Measurements from ENCODE around the gene NAALADL2. TPM values are rescaled to one million over a fixed set of nuclear protein-coding genes. Genes with fewer than 3 reads are reported as not detected.
"Not testable (repeated sequence)": the region's sequence is repeated elsewhere in the genome, so short reads cannot be mapped to it uniquely, and the experiment has no call there.

The NAALADL2 gene
- total RNA-seq, 1 experiment from 2014 or later, result 5.1 TPM

DNA sequence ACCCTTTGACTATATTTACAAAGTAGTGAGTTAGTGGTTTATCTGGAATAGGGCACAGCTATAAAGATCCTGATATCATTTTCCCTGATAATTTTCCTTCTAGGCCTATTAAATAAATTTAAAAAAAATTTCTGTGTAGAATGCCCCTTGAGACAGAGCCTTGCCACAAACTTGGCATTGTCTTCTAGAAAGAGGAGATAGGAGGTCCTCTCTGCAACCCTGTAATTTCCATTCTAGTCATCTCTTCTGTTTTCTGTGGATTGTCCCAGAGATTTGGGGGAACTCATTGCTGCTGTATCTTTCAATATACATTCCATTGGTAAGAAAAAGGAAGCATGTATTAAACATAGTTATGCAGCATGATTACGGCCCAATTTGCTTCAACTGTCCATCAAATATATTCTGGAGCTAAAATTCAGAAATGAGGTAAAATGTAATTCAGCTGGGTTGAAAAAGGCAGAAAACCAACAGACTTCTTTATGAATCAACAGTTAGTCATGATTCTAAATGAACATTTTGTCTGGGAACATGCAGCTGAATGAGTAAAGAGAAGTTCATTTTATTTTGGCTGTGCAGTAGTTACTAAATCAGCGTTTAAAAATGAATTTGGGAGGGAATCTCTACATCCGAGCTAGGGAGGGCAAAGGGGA, 401.1 kb downstream of the NAALADL2 start:
- DNase-seq (ENCODE audit: low read depth), result peak; percentile 76

DNA sequence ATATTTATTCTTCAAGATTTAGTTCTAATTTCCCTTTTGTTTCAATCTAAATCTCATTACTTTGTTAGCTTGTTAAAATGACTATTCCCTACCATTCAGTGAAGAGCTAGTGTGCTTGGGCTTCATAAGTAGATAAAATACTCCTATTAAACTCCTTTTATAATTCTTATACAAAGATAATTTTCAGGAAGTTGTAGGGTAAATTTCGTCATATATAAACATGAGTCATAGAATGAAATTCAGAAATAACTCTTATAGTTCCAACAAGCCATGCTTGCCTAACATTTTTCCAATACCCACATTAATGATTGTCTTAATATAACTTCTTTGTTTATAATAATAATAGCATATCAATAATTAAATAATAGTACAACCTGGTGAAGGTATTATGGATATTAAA, 407.3 kb downstream of the NAALADL2 start:
- DNase-seq (ENCODE audit: low read depth), result peak; percentile 29

DNA sequence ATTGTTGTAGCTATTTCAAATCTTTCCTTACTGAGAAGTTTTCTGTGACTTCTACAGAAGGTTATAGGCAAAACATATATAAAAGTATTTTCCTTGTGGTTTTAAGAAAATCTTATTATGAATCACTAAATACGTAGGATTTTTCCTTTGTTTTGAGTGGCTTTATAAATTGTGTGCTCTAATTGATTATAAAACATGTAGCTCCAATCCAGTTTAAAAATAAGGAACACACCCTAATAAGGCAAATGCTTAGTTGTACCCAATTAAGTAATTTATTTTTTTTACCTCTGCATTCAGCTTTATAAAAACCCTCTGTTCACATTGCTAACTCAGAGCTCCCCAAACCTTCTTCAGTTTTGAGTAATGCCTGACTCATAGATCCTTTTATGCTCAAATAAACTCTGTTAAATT, 408.0 kb downstream of the NAALADL2 start:
- DNase-seq (ENCODE audit: low read depth), result peak; percentile 87

DNA sequence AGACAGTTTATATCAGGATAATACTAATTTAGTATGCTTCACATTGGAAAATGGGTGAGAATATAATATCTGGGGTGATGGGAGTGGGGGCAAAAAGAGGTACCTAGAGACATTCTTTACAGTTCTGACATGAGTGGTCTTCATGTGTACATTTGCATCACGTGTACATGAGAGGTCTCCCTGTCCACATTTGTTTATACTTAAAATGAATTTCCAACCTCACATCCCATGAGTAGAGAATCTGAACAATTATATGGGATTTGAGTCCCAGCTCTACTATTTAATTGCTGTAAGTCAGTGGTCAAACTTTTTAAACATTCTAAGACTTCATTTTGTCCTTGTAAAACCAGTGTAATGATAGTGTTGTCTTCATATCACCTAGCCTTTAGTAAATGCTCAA, 408.4 kb downstream of the NAALADL2 start:
- peak; percentile 80 for DNase-seq (ENCODE audit: low read depth)

DNA sequence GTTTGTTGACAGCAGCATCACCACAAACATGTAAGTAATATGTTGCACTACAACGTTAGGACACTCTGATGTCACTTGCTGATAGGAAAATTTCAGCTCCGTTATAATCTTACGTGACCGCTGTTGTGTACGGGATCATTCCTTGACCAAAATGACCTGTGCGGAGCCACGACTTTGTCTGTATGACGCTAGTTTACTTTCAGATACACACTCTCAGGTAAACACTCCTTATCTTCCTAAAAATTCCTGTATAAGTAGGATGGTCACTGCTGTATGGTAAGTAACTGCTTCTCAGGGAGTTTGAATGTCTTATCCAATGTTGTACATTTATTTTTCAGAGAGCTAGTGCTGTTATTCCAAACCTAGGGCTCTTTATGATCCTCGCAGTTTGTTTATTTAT, 410.3 kb downstream of the NAALADL2 start:
- DNase-seq (ENCODE audit: low read depth), result no peak

DNA sequence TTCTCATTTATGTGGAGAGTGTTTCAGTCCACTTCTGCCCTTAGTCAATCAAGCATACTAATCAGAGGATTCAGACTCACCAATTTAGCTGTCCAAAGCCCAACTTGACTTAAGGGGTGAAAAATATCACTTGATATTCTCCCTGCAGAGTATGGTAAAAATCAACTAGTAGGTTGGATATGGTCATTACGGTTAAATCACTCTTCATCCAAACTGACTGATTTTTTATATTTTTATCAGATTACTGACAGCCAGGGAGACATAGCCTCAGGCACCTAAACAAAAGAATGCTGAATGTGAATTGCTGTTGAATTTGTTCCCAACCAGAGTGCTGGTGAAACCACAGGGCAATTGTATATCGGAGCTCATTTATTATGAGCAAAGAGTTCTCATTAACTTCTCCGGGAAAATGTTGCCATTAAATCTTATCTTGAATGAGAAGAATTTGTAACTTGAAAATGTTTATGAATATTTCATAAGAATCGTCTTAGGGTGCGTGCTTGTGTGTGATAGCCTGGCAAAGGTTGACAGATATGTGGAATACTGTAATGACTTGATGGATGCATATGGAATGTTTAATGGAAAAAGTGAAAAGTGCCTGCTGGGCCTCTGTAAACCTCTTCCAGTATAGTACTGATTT, 411.2 kb downstream of the NAALADL2 start:
- DNase-seq (ENCODE audit: low read depth), result peak; percentile 96

DNA sequence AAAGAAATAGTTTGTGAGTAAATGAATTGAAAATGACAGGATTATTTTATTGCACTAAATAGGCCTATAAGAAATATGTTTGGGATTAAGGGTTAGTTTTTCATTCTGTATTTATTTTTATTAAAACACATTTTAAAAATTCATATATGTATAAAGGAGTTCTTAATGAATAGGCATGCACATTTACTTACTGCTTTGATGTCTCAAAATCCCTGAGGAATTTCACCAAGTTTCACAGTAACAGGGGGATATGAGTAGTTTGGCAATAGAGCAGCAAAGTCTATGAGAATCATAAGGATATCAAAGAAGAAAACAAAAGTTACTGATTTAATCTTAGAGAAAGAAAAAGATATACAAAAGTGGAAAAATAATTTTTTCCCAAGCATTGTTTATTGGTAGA, 411.7 kb downstream of the NAALADL2 start:
- DNase-seq (ENCODE audit: low read depth), result peak; percentile 47

DNA sequence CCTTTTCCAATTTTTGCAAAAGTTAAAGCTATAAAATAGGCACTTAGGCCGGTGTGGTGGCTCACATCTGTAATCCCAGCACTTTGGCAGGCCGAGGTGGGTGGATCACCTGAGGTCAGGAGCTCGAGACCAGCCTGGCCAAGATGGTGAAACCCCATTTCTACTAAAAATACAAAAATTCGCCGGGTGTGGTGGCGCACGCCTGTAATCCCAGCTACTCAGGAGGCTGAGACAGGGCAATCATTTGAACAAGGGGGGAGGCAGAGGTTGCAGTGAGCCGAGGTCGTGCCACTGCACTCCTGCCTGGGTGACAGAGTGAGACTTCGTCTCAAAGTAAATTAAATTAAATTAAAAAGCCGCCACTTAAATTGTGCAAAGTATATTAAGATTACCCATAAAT, 412.3 kb downstream of the NAALADL2 start:
- DNase-seq (ENCODE audit: low read depth), result not testable (repeated sequence)

DNA sequence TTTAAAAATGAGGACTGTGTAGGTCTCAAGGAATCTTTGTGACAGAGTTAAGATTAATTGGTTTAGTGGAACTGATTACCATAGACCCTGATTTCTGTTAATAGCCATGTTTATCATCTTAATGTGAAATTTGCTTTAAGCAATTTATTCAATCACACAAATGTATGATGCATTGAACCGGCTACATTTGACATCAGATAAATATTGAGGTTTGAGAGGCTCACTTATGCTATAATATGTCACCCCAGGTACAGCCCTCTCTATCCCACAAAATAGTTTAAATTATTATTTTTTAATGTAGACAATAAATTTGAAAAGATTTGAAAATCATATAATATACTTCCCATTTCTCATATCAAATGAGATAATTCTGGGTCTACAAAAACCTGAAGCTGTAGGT, 413.3 kb downstream of the NAALADL2 start:
- no peak for DNase-seq (ENCODE audit: low read depth)

DNA sequence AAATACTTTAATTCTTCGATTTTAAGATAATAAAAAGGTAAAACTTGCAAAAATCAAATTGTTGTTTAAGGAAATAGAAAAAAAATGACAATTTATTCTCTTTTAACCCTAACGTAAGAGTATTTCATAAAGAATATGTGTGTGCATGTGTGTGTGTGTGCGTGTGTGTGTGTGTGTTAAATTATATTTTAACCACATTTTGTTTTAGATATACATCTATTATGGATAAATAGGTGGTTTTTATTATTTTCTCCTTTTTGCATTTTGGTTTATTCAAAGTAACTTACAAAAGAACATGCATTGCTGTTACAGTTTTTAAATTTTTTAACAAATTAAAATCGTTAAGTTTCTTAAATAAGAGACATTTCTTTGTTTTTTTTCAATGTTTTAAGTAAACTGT, 414.4 kb downstream of the NAALADL2 start:
- DNase-seq (ENCODE audit: low read depth), result no peak

DNA sequence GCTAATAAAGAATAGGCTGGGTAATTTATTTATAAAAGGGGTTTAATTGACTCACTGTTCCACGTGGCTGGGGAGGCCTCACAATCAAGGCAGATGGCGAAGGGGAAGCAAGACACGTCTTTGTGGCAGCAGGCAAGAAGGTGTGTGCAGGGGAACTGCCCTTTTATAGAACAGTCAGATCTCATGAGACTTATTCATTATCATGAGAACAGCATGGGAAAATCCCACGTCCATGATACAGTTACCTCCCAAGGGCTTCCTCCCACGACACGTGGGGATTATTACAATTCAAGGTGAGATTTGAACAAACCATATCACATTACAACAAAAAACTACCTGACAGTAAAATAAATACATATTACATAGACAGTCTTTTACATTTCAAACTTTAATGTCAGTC, 414.9 kb downstream of the NAALADL2 start:
- no peak for DNase-seq (ENCODE audit: low read depth)

DNA sequence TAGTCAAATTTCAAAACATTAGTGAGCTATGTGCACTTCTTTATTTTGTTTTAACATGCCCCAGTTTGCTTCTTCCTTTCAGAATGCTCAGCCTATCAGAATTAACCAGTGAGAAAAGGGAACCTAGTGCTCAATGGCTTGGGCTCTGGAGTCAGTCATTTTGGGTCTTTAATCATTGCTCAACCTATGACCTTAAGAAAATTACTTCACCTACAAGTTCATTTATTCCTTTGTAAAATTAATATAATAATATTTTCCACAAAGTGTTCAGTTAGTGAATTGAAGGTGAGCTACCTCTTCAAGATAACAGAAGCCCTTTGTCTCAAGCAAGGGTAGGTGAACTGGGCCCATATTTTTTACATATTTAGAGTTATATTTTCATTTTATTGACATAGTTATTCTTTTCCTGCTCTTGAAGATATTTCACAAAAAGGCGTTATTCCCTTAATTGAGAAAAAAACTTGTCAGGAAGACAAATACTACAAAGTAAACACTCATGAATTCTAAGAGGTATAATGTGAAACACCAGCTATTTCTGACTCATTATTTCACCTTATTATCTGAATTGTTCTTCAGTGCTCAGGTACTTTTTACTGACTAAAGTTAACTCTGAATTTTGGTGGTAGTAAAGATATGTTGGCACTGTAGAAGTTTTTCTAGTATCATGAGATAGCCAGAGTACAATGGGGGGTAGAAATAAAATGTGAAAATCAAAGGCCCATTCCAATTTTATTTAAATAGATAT, 415.5 kb downstream of the NAALADL2 start:
- DNase-seq (ENCODE audit: low read depth), result no peak

DNA sequence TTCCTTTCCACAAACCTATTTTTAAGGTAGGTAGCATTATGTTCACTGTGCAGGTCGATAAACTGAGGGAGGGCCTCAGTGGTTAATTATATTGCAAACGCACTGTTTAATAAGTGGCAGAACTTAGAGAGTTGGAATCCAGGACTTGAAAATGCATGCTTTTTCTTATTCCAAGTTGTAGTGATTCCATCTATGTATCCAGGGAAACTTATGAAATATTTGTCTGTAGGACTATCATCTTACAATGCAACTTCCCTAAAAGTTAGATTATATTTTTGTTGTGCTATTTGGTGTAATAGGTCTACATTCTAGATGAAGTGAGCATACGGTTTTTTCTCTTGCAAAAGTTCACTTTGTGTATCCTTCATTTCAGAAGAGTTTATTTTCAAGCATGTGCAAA, 419.5 kb downstream of the NAALADL2 start:
- DNase-seq (ENCODE audit: low read depth), result no peak

DNA sequence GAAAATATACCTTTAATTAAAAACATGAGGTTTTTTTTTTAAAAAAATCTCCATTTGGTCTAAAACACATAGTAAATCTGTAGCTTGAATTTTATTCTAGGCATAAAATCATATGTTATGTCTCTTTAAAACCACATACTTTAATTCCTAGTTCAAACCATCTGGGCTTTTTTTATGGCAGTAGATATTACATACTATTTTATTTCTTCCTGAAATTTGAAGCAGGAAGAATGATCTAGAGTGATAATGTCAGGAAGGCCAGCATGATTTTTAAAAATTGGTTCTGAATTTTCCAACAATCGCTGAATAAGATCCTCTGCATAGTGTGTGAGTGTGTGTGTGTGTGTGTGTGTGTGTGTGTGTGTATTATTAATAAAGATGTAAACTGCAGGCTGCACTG, 420.3 kb downstream of the NAALADL2 start:
- no peak for DNase-seq (ENCODE audit: low read depth)

DNA sequence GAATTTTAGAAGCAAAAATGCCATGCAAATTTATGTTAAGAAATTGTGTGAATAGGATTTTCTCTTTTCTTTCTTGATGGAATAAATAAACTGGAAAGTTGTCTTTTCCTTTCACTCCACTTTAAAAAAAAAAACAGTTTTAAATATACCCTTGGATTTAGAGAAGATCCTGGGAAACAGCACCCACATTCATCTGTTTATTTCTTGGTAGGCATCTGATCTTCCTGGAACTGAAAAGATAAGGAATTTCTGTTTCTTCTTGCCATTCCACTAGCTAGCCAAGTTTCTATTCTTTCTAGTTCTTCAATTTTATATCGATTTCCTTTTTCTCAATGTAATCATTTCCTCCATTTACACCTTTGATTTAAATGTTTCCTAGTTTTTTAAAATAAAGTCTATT, 420.8 kb downstream of the NAALADL2 start:
- DNase-seq (ENCODE audit: low read depth), result no peak

DNA sequence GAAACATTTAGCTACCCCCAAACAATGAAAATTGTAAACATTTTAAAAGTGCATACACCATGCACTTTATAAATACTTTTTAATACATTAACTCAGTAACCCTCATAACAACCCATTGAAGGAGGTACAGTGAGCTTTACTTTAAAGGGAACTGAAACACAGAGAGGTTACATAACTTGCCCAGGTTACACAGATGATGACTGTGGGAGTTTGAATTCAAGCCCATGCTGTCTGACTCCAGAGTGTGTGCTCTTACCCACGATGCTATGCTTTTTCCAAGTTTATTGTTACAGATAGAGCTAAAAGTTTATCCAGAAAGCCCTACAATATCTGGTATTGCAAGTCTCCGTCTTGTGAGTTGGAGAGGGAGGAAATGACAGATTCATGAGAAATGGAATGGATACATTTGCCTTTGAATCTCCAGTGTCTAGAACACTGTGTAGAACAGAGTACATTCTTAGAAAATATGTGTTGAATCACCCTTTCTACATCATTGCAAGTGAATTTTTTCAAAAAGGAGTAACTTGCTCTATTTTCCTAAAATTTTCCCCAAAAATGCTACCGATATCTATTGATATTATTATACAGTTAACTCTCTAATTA, 428.3 kb downstream of the NAALADL2 start:
- DNase-seq (ENCODE audit: low read depth), result no peak

DNA sequence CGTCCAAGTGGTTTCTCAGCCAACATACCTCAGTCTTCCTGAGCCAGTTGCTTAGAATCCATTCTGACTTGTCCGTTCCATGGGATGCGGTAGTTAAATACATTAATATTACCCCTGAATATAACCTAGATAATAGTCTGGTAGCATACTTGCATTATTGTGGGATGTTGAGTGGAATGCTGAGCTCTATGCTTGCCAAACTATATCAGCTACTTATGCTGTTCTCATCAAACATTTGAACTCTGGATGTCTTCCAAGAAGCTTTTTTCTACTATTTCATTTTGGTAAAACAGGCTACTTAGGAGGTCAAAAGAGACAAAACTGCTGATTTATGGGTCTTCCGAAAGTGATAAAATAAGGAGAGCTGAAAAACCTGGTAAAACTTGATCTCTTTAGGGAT, 429.5 kb downstream of the NAALADL2 start:
- no peak for DNase-seq (ENCODE audit: low read depth)

DNA sequence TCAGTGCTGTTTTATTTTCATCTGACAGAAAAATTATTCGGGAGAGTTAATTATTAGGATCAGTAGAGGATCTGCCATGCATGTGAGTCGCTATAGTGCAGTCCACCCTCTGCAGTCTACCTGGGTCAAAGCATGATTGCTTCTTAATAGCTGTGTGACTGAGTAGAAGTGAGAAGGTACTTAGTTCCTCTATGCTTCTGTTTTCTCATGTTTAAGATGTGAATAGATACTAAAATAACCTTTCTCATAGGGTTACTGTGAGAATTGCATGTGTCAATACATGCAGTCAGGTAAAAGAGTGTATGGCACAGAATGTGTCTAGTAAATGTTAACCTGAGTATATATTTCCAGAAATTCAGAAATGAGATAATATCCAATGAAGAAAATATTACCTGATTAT, 435.7 kb downstream of the NAALADL2 start:
- no peak for DNase-seq (ENCODE audit: low read depth)

DNA sequence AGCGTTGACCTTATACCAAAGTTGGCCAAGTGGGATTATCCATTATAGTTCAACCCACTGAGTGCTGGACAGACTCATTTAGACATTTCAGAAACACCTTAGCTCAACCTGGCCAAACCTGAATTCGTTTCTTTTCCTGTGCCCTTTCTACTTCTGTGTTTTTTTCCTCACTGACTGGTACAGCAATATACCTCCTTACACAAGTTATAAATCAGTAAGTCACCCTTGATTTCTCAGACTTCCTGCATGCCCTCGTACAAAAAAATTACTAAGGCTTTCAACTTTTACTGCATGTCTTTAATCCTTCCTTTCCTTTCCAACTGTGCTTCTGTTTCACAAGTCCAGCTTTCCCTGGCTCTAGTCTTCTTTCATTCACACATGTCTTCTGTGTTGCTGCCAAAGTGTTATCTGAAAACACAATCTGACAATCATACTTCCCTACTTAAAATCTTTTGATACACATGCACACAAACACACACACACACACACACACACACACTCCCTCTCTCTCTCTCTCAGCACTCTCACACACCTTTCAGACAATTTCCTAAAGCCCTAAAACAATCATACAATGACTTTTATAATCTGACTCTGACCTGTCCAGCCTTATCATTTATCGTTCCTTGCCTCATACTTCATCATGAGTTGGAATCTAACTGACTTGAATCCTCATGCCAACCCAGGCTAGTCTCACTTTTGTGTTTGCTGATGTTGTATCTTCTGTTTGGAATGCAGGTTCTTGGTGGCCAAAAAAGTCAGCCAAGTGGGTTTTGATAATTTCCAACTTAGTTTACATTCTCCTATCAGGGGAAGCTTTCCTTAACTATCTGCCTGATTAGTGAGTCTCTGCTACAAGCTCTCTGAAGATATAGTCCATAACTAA, 436.4 kb downstream of the NAALADL2 start:
- DNase-seq (ENCODE audit: low read depth), result no peak

DNA sequence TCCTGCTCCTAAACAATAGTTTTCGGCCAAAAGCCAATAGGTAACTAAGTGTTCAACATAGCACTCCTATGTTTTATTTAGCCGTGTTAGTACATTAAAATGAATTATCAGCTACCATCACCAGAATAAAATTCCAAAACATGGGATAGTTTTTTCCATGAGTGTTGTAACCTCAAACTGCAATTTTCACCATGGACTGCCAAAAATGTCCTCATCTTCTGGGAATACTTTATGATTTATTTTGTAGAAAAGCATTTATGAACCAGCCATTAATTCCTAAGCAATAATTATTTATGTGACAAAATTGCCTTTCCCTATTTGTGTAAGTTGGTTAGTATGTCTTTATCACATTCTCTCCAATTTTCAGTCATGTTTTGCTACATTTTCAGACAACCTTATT, 438.1 kb downstream of the NAALADL2 start:
- DNase-seq (ENCODE audit: low read depth), result no peak

DNA sequence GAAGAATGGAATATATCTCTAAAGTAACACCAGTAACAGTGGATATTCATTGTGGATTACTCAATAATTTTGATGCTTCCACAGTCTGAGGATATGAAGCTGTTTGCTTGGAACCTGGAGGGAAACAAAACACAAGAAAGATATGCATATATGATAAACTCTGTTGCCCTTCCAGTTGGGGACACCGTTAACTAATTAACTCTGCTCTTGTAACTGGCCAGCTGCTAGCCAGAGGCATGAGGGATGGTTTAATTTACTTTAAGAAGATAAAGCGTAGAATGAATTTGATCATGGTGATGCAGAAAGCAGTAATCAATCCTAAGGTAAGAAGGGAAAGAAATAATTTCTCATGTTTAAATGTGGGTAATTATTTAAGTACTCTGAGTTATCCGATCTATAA, 442.6 kb downstream of the NAALADL2 start:
- no peak for DNase-seq (ENCODE audit: low read depth)

DNA sequence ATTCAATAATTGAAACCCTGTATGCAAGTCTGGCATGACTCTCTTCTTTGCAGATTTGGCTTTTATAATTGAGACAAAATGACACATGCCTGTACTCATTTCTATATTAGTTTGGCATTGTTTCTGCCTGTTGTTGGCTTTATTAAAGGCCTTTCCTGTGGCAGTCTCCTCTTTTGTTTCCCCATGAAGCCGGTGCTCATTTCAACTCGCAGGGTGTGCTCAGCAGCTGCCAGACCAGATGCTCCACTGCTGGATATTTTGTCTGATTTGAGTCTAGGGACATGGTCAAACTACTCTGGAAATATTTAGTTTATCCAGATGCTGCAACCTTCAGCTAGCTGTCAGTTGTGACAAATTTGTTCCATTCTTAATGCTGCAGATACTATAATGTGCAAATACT, 445.3 kb downstream of the NAALADL2 start:
- DNase-seq (ENCODE audit: low read depth), result no peak
